A549 (cell line): ENCODE results near the gene SRGAP1.

Experiments used
- BHLHE40 ChIP-seq: IDR thresholded peaks from 2 replicates; pipeline ENCODE4 v1.6.1; 2012; ENCODE audit warnings: low read depth, low read length, inconsistent platforms
- CHD2 ChIP-seq: fragments of 150-350 bp; IDR thresholded peaks from 2 replicates; pipeline ENCODE4 v1.6.1; 2014; ENCODE audit warnings: low read length; ENCODE audit not compliant: partially characterized antibody
- CTCF ChIP-seq: fragments of >200 bp; sonication (Bioruptor Twin); formaldehyde crosslinking; IDR thresholded peaks from 3 replicates; pipeline ENCODE4 v1.5.1; 2016
- EP300 ChIP-seq, 2 experiments: fragments of >200 bp; sonication (Bioruptor Twin); formaldehyde crosslinking; IDR thresholded peaks; 2 replicates in 1 of 2; 3 replicates in 1 of 2; pipeline ENCODE4 v1.6.1; 2016 to 2017
- MAZ ChIP-seq: fragments of 150-350 bp; IDR thresholded peaks from 2 replicates; pipeline ENCODE4 v1.6.1; 2014; ENCODE audit warnings: antibody characterized with exemption, low read depth, low read length, borderline replicate concordance
- PBX3 ChIP-seq: IDR thresholded peaks from 2 replicates; pipeline ENCODE4 v1.6.1; 2012
- POLR2A ChIP-seq: IDR thresholded peaks from 2 replicates; pipeline ENCODE4 v1.6.1; 2012; ENCODE audit warnings: mild to moderate bottlenecking, low read length
- RAD21 ChIP-seq, 2 experiments: fragments of >200 bp in 1 of 2; sonication (Bioruptor Twin) in 1 of 2; formaldehyde crosslinking in 1 of 2; IDR thresholded peaks in 1 of 2; conservative IDR thresholded peaks in 1 of 2; 2 replicates in 1 of 2; 3 replicates in 1 of 2; pipeline ENCODE4 v1.6.1; 2012 to 2018; ENCODE audit warnings: inconsistent platforms in 1 of 2
- RCOR1 ChIP-seq: fragments of 150-350 bp; IDR thresholded peaks from 2 replicates; pipeline ENCODE4 v1.6.1; 2014; ENCODE audit warnings: antibody characterized with exemption, low read length, low read depth
- RNF2 ChIP-seq: fragments of 200-600 bp; sonication (generic); IDR thresholded peaks from 2 replicates; pipeline ENCODE4 v1.6.1; 2016; ENCODE audit warnings: low read depth, mild to moderate bottlenecking, antibody characterized with exemption, moderate library complexity, borderline replicate concordance
- ZNF302 ChIP-seq: fragments of 250-450 bp; sonication (Bioruptor Pico); IDR thresholded peaks from 2 replicates; pipeline ENCODE4 v1.9.0; 2021; ENCODE audit warnings: inconsistent platforms, mild to moderate bottlenecking, moderate library complexity
- TF ChIP-seq, protein P1 (sequence below): fragments of 200-600 bp; sonication (generic); IDR thresholded peaks from 2 replicates; pipeline ENCODE4 v1.6.1; 2016; ENCODE audit warnings: antibody characterized with exemption, mild to moderate bottlenecking, moderate library complexity
- TF ChIP-seq, protein P2 (sequence below): fragments of 450-650 bp; IDR thresholded peaks from 2 replicates; pipeline ENCODE4 v1.6.1; 2014; ENCODE audit warnings: antibody characterized with exemption
- TF ChIP-seq, protein P3 (sequence below): IDR thresholded peaks from 2 replicates; pipeline ENCODE4 v1.6.1; 2012

DNA sequence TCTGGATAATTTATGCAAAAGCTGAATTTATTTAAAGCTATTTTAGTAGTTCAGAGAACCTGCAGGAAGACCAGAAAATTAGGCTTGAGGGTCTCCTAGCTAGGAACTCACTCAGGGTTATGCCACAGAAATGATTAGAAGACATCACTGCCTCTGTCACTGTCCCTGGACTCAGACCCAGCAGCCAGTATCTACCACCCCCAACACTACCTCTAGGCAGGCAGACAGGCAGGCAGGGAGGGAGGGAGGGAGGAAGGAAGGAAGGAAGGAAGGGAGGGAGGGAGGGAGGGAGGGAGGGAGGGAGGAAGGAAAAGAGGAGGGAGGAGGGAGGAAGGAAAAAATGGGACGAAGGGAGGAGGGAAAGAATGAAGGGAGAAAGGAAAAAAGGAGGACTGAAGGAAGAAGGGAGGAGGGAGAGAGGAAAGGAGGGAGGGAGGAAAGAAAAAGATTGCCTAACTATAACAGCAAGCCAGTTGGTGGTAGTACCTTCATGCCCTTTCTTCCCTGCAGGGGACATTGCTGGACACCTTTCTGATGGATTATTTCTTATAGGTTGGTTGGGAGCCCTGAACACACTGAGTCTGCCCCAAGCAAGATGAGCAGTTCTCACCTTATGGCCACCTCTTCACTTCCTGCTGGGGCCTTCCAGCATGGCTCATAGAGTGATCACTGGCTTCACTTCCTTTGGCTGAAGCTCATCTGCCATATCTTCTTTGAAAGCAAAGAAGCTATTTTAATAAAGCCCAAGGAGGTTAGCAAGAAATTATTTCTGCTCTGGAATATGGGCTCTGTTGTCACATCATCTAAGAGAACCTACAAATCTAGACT, 327.9 kb downstream of the SRGAP1 start:
- TF ChIP-seq, protein P1, sequence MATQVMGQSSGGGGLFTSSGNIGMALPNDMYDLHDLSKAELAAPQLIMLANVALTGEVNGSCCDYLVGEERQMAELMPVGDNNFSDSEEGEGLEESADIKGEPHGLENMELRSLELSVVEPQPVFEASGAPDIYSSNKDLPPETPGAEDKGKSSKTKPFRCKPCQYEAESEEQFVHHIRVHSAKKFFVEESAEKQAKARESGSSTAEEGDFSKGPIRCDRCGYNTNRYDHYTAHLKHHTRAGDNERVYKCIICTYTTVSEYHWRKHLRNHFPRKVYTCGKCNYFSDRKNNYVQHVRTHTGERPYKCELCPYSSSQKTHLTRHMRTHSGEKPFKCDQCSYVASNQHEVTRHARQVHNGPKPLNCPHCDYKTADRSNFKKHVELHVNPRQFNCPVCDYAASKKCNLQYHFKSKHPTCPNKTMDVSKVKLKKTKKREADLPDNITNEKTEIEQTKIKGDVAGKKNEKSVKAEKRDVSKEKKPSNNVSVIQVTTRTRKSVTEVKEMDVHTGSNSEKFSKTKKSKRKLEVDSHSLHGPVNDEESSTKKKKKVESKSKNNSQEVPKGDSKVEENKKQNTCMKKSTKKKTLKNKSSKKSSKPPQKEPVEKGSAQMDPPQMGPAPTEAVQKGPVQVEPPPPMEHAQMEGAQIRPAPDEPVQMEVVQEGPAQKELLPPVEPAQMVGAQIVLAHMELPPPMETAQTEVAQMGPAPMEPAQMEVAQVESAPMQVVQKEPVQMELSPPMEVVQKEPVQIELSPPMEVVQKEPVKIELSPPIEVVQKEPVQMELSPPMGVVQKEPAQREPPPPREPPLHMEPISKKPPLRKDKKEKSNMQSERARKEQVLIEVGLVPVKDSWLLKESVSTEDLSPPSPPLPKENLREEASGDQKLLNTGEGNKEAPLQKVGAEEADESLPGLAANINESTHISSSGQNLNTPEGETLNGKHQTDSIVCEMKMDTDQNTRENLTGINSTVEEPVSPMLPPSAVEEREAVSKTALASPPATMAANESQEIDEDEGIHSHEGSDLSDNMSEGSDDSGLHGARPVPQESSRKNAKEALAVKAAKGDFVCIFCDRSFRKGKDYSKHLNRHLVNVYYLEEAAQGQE, result no peak
- TF ChIP-seq RAD21 (conservative IDR thresholded peaks at IDR 0.05 in 1 of 2, IDR thresholded peaks at IDR 0.05 in 1 of 2), result no peak
- no peak for TF ChIP-seq CTCF
- no peak for TF ChIP-seq ZNF302 (CRISPR knock-in tag)
- TF ChIP-seq RCOR1, result no peak
- no peak for TF ChIP-seq CHD2
- TF ChIP-seq BHLHE40, result no peak
- no peak for TF ChIP-seq RNF2
- TF ChIP-seq, protein P2, sequence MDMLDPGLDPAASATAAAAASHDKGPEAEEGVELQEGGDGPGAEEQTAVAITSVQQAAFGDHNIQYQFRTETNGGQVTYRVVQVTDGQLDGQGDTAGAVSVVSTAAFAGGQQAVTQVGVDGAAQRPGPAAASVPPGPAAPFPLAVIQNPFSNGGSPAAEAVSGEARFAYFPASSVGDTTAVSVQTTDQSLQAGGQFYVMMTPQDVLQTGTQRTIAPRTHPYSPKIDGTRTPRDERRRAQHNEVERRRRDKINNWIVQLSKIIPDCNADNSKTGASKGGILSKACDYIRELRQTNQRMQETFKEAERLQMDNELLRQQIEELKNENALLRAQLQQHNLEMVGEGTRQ, result no peak
- no peak for TF ChIP-seq MAZ
- no peak for TF ChIP-seq EP300 (IDR thresholded peaks at IDR 0.05)
- no peak for TF ChIP-seq POLR2A
- TF ChIP-seq PBX3, result no peak
- TF ChIP-seq, protein P3, sequence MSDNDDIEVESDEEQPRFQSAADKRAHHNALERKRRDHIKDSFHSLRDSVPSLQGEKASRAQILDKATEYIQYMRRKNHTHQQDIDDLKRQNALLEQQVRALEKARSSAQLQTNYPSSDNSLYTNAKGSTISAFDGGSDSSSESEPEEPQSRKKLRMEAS, result no peak
